WERI-Rb-1 (cell line): ENCODE results near the gene CCND1.

Experiments used
- DNase-seq: peaks from one replicate; pipeline ENCODE4 v3.0.0-alpha.2; 2020
- H3K27ac ChIP-seq: fragments of 250-450 bp; sonication (Bioruptor Pico); 2 replicates; pipeline ENCODE4 v1.5.1; 2020; ENCODE audit warnings: mild to moderate bottlenecking, moderate library complexity
- H3K27me3 ChIP-seq: fragments of 250-450 bp; sonication (Bioruptor Pico); 2 replicates; pipeline ENCODE4 v1.5.1; 2021; ENCODE audit warnings: mild to moderate bottlenecking, low read depth, moderate library complexity; ENCODE audit not compliant: insufficient read depth, severe bottlenecking
- H3K36me3 ChIP-seq: fragments of 250-450 bp; sonication (Bioruptor Pico); 2 replicates; pipeline ENCODE4 v1.5.1; 2020; ENCODE audit warnings: mild to moderate bottlenecking, moderate library complexity
- H3K4me3 ChIP-seq: 2 replicates; pipeline ENCODE4 v1.5.1; 2011; ENCODE audit warnings: low read depth, mild to moderate bottlenecking, control low read depth, low read length
- H3K9me3 ChIP-seq: fragments of 250-450 bp; sonication (Bioruptor Pico); 2 replicates; pipeline ENCODE4 v1.5.1; 2021; ENCODE audit warnings: mild to moderate bottlenecking, moderate library complexity; ENCODE audit not compliant: severe bottlenecking
- CTCF ChIP-seq: IDR thresholded peaks from 2 replicates; pipeline ENCODE4 v1.5.1; 2011; ENCODE audit warnings: low read depth, mild to moderate bottlenecking, control low read depth, inconsistent platforms, low read length

CCND1 gene

GRCh38 chr11:69664103-69664775 lies 23.3 kb downstream of the CCND1 start:
- H3K9me3 ChIP-seq = no peaks in the 10 kb centered on the region
- H3K27me3 ChIP-seq = no peaks in the 10 kb centered on the region
- peaks cover 3% of the 10 kb centered on the region for H3K36me3 ChIP-seq
- no peak for DNase-seq
- H3K4me3 ChIP-seq = no peak overlapping the region
- no peak overlapping the region for H3K27ac ChIP-seq
- no peak for TF ChIP-seq CTCF

GRCh38 chr11:69664901-69665300 lies 23.9 kb downstream of the CCND1 start:
- H3K4me3 ChIP-seq = no peak overlapping the region
- H3K9me3 ChIP-seq = no peaks in the 10 kb centered on the region
- DNase-seq = no peak
- H3K27me3 ChIP-seq = no peaks in the 10 kb centered on the region
- no peak for TF ChIP-seq CTCF
- peaks cover 4% of the 10 kb centered on the region for H3K36me3 ChIP-seq
- no peak overlapping the region for H3K27ac ChIP-seq

GRCh38 chr11:69665669-69666068 lies 24.7 kb downstream of the CCND1 start:
- no peak for TF ChIP-seq CTCF
- peak; percentile 3 for DNase-seq
- H3K4me3 ChIP-seq = no peak overlapping the region
- no peaks in the 10 kb centered on the region for H3K9me3 ChIP-seq
- H3K36me3 ChIP-seq = peaks cover 4% of the 10 kb centered on the region
- H3K27ac ChIP-seq = no peak overlapping the region
- no peaks in the 10 kb centered on the region for H3K27me3 ChIP-seq

GRCh38 chr11:69666261-69666660 lies 25.3 kb downstream of the CCND1 start:
- no peak for TF ChIP-seq CTCF
- no peaks in the 10 kb centered on the region for H3K27me3 ChIP-seq
- H3K36me3 ChIP-seq = peaks cover 4% of the 10 kb centered on the region
- no peak overlapping the region for H3K27ac ChIP-seq
- no peaks in the 10 kb centered on the region for H3K9me3 ChIP-seq
- DNase-seq = peak; percentile 4
- no peak overlapping the region for H3K4me3 ChIP-seq

- Histone ChIP-seq H3K36me3 (peaks cover 11% of the 10 kb centered on the region), H3K9me3 (no peaks in the 10 kb centered on the region), H3K27ac (no peak overlapping the region), H3K27me3 (no peaks in the 10 kb centered on the region), H3K4me3 (no peak overlapping the region)
- no peak for TF ChIP-seq CTCF
- peak; percentile 4 for DNase-seq
Observed at GRCh38 chr11:69666752-69667536, 26.0 kb downstream of the CCND1 start.
